SIG-M5 (cell line): ENCODE results near the gene PPDPF.

ENCODE experiments used
- DNase-seq: peaks from one replicate; lab custom pipeline; 2025; lab: John Stamatoyannopoulos, UW

The PPDPF gene

GRCh38 chr20:63522091-63522868 is 1.7 kb downstream of the PPDPF start:
- DNase-seq = no peak

- DNase-seq = no peak
Measured at GRCh38 chr20:63522981-63523611, 2.5 kb downstream of the PPDPF start.

- DNase-seq = no peak
Measured at GRCh38 chr20:63525185-63525584, 4.6 kb downstream of the PPDPF start.

- DNase-seq = no peak
Measured at GRCh38 chr20:63525971-63526370, 5.4 kb downstream of the PPDPF start.

- no peak for DNase-seq
Measured at GRCh38 chr20:63527184-63527583, 6.6 kb downstream of the PPDPF start.

- no peak for DNase-seq
Measured at GRCh38 chr20:63529180-63529860, 8.8 kb downstream of the PPDPF start.

- no peak for DNase-seq
Measured at GRCh38 chr20:63529861-63530787, 9.6 kb downstream of the PPDPF start.

- no peak for DNase-seq
Measured at GRCh38 chr20:63530788-63531160, 10.2 kb downstream of the PPDPF start.

GRCh38 chr20:63531686-63532448 is 11.3 kb downstream of the PPDPF start:
- DNase-seq = no peak

- no peak for DNase-seq
Measured at GRCh38 chr20:63532449-63532971, 11.9 kb downstream of the PPDPF start.

- DNase-seq = no peak
Measured at GRCh38 chr20:63533388-63533787, 12.8 kb downstream of the PPDPF start.

- DNase-seq = no peak
Measured at GRCh38 chr20:63533871-63534393, 13.4 kb downstream of the PPDPF start.

GRCh38 chr20:63534427-63534830 is 13.9 kb downstream of the PPDPF start:
- no peak for DNase-seq

- no peak for DNase-seq
Measured at GRCh38 chr20:63534831-63535651, 14.5 kb downstream of the PPDPF start.

- DNase-seq = no peak
Measured at GRCh38 chr20:63536241-63536977, 15.8 kb downstream of the PPDPF start.

- no peak for DNase-seq
Measured at GRCh38 chr20:63536997-63537524, 16.5 kb downstream of the PPDPF start, which contains the start of gene PTK6. Gene PTK6, minus strand, starts transcription at chr20:63537376. Its CDS starts 62 bp downstream, at chr20:63537314.

GRCh38 chr20:63537525-63538203 is 17.1 kb downstream of the PPDPF start:
- DNase-seq = peak; percentile 60
